Measurements from ENCODE around the gene FGF2.

DNA sequence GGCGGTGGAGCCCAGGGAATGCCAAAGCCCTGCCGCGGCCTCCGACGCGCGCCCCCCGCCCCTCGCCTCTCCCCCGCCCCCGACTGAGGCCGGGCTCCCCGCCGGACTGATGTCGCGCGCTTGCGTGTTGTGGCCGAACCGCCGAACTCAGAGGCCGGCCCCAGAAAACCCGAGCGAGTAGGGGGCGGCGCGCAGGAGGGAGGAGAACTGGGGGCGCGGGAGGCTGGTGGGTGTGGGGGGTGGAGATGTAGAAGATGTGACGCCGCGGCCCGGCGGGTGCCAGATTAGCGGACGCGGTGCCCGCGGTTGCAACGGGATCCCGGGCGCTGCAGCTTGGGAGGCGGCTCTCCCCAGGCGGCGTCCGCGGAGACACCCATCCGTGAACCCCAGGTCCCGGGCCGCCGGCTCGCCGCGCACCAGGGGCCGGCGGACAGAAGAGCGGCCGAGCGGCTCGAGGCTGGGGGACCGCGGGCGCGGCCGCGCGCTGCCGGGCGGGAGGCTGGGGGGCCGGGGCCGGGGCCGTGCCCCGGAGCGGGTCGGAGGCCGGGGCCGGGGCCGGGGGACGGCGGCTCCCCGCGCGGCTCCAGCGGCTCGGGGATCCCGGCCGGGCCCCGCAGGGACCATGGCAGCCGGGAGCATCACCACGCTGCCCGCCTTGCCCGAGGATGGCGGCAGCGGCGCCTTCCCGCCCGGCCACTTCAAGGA is at the start of gene FGF2:
- TF ChIP-seq, protein P1, sequence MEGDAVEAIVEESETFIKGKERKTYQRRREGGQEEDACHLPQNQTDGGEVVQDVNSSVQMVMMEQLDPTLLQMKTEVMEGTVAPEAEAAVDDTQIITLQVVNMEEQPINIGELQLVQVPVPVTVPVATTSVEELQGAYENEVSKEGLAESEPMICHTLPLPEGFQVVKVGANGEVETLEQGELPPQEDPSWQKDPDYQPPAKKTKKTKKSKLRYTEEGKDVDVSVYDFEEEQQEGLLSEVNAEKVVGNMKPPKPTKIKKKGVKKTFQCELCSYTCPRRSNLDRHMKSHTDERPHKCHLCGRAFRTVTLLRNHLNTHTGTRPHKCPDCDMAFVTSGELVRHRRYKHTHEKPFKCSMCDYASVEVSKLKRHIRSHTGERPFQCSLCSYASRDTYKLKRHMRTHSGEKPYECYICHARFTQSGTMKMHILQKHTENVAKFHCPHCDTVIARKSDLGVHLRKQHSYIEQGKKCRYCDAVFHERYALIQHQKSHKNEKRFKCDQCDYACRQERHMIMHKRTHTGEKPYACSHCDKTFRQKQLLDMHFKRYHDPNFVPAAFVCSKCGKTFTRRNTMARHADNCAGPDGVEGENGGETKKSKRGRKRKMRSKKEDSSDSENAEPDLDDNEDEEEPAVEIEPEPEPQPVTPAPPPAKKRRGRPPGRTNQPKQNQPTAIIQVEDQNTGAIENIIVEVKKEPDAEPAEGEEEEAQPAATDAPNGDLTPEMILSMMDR (tag by site-specific recombination; IDR thresholded peaks at IDR 0.05) = no peak
- TF ChIP-seq SETDB1 (IDR thresholded peaks at IDR 0.05; ENCODE audit: insufficient read length, low read length) (no peak), ZNF184 (tag by site-specific recombination; IDR thresholded peaks at IDR 0.05) (no peak), ZNF274 (IDR thresholded peaks at IDR 0.05; ENCODE audit: low read length) (no peak), ZNF274 (tag by site-specific recombination; IDR thresholded peaks at IDR 0.05; ENCODE audit: borderline replicate concordance) (no peak), ZNF626 (tag by site-specific recombination; IDR thresholded peaks at IDR 0.05) (no peak), ZNF530 (tag by site-specific recombination; IDR thresholded peaks at IDR 0.05; ENCODE audit: low read depth) (no peak), ZNF707 (tag by site-specific recombination; IDR thresholded peaks at IDR 0.05) (no peak), ZNF132 (tag by site-specific recombination; IDR thresholded peaks at IDR 0.05; ENCODE audit: borderline replicate concordance) (no peak)
- TF ChIP-seq, protein P2, sequence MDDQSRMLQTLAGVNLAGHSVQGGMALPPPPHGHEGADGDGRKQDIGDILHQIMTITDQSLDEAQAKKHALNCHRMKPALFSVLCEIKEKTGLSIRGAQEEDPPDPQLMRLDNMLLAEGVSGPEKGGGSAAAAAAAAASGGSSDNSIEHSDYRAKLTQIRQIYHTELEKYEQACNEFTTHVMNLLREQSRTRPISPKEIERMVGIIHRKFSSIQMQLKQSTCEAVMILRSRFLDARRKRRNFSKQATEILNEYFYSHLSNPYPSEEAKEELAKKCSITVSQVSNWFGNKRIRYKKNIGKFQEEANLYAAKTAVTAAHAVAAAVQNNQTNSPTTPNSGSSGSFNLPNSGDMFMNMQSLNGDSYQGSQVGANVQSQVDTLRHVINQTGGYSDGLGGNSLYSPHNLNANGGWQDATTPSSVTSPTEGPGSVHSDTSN (CRISPR knock-in tag; IDR thresholded peaks at IDR 0.05) = no peak
- TF ChIP-seq, protein P3, sequence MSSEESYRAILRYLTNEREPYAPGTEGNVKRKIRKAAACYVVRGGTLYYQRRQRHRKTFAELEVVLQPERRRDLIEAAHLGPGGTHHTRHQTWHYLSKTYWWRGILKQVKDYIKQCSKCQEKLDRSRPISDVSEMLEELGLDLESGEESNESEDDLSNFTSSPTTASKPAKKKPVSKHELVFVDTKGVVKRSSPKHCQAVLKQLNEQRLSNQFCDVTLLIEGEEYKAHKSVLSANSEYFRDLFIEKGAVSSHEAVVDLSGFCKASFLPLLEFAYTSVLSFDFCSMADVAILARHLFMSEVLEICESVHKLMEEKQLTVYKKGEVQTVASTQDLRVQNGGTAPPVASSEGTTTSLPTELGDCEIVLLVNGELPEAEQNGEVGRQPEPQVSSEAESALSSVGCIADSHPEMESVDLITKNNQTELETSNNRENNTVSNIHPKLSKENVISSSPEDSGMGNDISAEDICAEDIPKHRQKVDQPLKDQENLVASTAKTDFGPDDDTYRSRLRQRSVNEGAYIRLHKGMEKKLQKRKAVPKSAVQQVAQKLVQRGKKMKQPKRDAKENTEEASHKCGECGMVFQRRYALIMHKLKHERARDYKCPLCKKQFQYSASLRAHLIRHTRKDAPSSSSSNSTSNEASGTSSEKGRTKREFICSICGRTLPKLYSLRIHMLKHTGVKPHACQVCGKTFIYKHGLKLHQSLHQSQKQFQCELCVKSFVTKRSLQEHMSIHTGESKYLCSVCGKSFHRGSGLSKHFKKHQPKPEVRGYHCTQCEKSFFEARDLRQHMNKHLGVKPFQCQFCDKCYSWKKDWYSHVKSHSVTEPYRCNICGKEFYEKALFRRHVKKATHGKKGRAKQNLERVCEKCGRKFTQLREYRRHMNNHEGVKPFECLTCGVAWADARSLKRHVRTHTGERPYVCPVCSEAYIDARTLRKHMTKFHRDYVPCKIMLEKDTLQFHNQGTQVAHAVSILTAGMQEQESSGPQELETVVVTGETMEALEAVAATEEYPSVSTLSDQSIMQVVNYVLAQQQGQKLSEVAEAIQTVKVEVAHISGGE (tag by site-specific recombination; conservative IDR thresholded peaks at IDR 0.05; ENCODE audit: low read depth) = no peak
- TF ChIP-seq, protein P4, sequence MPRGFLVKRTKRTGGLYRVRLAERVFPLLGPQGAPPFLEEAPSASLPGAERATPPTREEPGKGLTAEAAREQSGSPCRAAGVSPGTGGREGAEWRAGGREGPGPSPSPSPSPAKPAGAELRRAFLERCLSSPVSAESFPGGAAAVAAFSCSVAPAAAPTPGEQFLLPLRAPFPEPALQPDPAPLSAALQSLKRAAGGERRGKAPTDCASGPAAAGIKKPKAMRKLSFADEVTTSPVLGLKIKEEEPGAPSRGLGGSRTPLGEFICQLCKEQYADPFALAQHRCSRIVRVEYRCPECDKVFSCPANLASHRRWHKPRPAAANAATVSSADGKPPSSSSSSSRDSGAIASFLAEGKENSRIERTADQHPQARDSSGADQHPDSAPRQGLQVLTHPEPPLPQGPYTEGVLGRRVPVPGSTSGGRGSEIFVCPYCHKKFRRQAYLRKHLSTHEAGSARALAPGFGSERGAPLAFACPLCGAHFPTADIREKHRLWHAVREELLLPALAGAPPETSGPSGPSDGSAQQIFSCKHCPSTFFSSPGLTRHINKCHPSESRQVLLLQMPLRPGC (tag by site-specific recombination; IDR thresholded peaks at IDR 0.05) = no peak
- TF ChIP-seq, protein P5, sequence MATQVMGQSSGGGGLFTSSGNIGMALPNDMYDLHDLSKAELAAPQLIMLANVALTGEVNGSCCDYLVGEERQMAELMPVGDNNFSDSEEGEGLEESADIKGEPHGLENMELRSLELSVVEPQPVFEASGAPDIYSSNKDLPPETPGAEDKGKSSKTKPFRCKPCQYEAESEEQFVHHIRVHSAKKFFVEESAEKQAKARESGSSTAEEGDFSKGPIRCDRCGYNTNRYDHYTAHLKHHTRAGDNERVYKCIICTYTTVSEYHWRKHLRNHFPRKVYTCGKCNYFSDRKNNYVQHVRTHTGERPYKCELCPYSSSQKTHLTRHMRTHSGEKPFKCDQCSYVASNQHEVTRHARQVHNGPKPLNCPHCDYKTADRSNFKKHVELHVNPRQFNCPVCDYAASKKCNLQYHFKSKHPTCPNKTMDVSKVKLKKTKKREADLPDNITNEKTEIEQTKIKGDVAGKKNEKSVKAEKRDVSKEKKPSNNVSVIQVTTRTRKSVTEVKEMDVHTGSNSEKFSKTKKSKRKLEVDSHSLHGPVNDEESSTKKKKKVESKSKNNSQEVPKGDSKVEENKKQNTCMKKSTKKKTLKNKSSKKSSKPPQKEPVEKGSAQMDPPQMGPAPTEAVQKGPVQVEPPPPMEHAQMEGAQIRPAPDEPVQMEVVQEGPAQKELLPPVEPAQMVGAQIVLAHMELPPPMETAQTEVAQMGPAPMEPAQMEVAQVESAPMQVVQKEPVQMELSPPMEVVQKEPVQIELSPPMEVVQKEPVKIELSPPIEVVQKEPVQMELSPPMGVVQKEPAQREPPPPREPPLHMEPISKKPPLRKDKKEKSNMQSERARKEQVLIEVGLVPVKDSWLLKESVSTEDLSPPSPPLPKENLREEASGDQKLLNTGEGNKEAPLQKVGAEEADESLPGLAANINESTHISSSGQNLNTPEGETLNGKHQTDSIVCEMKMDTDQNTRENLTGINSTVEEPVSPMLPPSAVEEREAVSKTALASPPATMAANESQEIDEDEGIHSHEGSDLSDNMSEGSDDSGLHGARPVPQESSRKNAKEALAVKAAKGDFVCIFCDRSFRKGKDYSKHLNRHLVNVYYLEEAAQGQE (tag by site-specific recombination; IDR thresholded peaks at IDR 0.05) = no peak
- TF ChIP-seq, protein P6, sequence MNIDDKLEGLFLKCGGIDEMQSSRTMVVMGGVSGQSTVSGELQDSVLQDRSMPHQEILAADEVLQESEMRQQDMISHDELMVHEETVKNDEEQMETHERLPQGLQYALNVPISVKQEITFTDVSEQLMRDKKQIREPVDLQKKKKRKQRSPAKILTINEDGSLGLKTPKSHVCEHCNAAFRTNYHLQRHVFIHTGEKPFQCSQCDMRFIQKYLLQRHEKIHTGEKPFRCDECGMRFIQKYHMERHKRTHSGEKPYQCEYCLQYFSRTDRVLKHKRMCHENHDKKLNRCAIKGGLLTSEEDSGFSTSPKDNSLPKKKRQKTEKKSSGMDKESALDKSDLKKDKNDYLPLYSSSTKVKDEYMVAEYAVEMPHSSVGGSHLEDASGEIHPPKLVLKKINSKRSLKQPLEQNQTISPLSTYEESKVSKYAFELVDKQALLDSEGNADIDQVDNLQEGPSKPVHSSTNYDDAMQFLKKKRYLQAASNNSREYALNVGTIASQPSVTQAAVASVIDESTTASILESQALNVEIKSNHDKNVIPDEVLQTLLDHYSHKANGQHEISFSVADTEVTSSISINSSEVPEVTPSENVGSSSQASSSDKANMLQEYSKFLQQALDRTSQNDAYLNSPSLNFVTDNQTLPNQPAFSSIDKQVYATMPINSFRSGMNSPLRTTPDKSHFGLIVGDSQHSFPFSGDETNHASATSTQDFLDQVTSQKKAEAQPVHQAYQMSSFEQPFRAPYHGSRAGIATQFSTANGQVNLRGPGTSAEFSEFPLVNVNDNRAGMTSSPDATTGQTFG (tag by site-specific recombination; IDR thresholded peaks at IDR 0.05; ENCODE audit: borderline replicate concordance) = no peak

All from HEK293 (cell line).